AG04450 (cell line): ENCODE data around the gene MOCS1. TPM values are rescaled to one million over a fixed set of nuclear protein-coding genes. Genes with fewer than 3 reads are reported as not detected.

Experiments used
- CTCF ChIA-PET: fragments of 300-600, 350-600 bp; formaldehyde crosslinking; extraction: SDS; loops from one replicate; lab custom pipeline; 2022; ENCODE audit warnings: antibody characterized with exemption, inconsistent platforms; lab: Charles Lee
- POLR2A ChIA-PET: fragments of 350-600 bp; formaldehyde crosslinking; extraction: SDS; loops from one replicate; lab custom pipeline; 2021; ENCODE audit warnings: antibody characterized with exemption, inconsistent platforms; lab: Yijun Ruan, JAX
- DNase-seq: peaks from one replicate; pipeline ENCODE4 v3.0.0-alpha.2; 2011; ENCODE audit warnings: low read depth, low spot score
- H3K27ac ChIP-seq: one replicate; pipeline ENCODE4 v1.5.1; 2012; ENCODE audit warnings: low read depth, low read length, control low read depth
- H3K27me3 ChIP-seq: one replicate; pipeline ENCODE4 v1.6.0; 2012; ENCODE audit warnings: low read length; ENCODE audit not compliant: control insufficient read depth, insufficient read depth
- H3K4me3 ChIP-seq: 2 replicates; pipeline ENCODE4 v1.5.1; 2011; ENCODE audit warnings: mild to moderate bottlenecking, low read depth, low read length, control low read depth
- H3K9me3 ChIP-seq: 2 replicates; pipeline ENCODE4 v1.5.1; 2012; ENCODE audit warnings: low read length; ENCODE audit not compliant: control insufficient read depth, insufficient read depth
- CTCF ChIP-seq: IDR thresholded peaks from 2 replicates; pipeline ENCODE4 v1.5.1; 2011; ENCODE audit warnings: low read depth, low read length, control low read depth, inconsistent platforms
- polyA plus RNA-seq: library from polyadenylated mRNA; depleted of rRNA; stranded (reverse); fragments of >200 nt; gene quantifications from 2 replicates; pipeline ENCODE4 v1.2.3, GENCODE V29; 2011; rRNA removed

MOCS1 gene
- polyA plus RNA-seq, 1 experiment = 6.1 TPM

- Histone ChIP-seq H3K4me3 (no peak overlapping the region), H3K9me3 (no peaks in the 10 kb centered on the region), H3K27me3 (no peaks in the 10 kb centered on the region), H3K27ac (no peak overlapping the region)
- ChIA-PET POLR2A (no interaction called here), CTCF (interaction anchor here (7.5 kb wide), 1 partner anchor 30 kb away, joined by 180 read pairs; no protein-coding TSS in a partner anchor)
- no peak for DNase-seq
- no peak for TF ChIP-seq CTCF
Measured at GRCh38 chr6:39861663-39862062, 72.6 kb downstream of the MOCS1 start.

- Histone ChIP-seq H3K27me3 (no peaks in the 10 kb centered on the region), H3K27ac (no peak overlapping the region), H3K4me3 (no peak overlapping the region), H3K9me3 (no peaks in the 10 kb centered on the region)
- ChIA-PET POLR2A (no interaction called here), CTCF (no interaction called here)
- TF ChIP-seq CTCF = no peak
- no peak for DNase-seq
Measured at GRCh38 chr6:39859025-39859424, 75.2 kb downstream of the MOCS1 start.

GRCh38 chr6:39855356-39855995 lies 78.8 kb downstream of the MOCS1 start:
- H3K27me3 ChIP-seq = peaks cover 3% of the 10 kb centered on the region
- TF ChIP-seq CTCF = no peak
- ChIA-PET CTCF (interaction anchor here (0.6 to 4.6 kb wide), 4 partner anchors 10 to 735 kb away, joined by 3 to 48 read pairs (median 4); no protein-coding TSS in a partner anchor), POLR2A (no interaction called here)
- H3K9me3 ChIP-seq = no peaks in the 10 kb centered on the region
- H3K4me3 ChIP-seq = no peak overlapping the region
- no peak overlapping the region for H3K27ac ChIP-seq
- no peak for DNase-seq

Other genes starting within 250 kb of the MOCS1 start
- 0.02 and 0.04 TPM in 2 replicates for gene KIF6, start 209.1 kb downstream of the MOCS1 start, polyA plus RNA-seq
- gene DAAM2, start 142.1 kb downstream of the MOCS1 start, polyA plus RNA-seq = 2.9 and 3.5 TPM in 2 replicates